Epithelial cell of esophagus (primary cell): ENCODE data around the gene IKBKG.
A peak's percentile ranks its signal among the peaks of the same experiment; 100 is the strongest.

ENCODE experiments used
- DNase-seq: peaks from one replicate; pipeline ENCODE4 v3.0.0; 2010; ENCODE audit warnings: low read depth
- H3K4me3 ChIP-seq: 2 replicates; pipeline ENCODE4 v1.5.1; 2011; ENCODE audit warnings: mild to moderate bottlenecking, low read length, control low read depth
- CTCF ChIP-seq: IDR thresholded peaks from 2 replicates; pipeline ENCODE4 v1.5.1; 2011; ENCODE audit warnings: low read depth, mild to moderate bottlenecking, low read length, control low read depth, inconsistent platforms; ENCODE audit not compliant: insufficient read depth; ENCODE audit errors: missing control alignments

The IKBKG gene

GRCh38 chrX:154526901-154527675, 20.3 kb upstream of the IKBKG start:
- H3K4me3 ChIP-seq: peak overlapping the region; percentile 23
- TF ChIP-seq CTCF: peak; percentile 56
- DNase-seq: peak; percentile 77

GRCh38 chrX:154529206-154529612, 18.2 kb upstream of the IKBKG start:
- H3K4me3 ChIP-seq: no peak overlapping the region
- no peak for DNase-seq
- TF ChIP-seq CTCF: no peak

GRCh38 chrX:154530286-154530685, 17.1 kb upstream of the IKBKG start:
- no peak for DNase-seq
- no peak for TF ChIP-seq CTCF
- no peak overlapping the region for H3K4me3 ChIP-seq

GRCh38 chrX:154531626-154532025, 15.8 kb upstream of the IKBKG start:
- no peak for DNase-seq
- H3K4me3 ChIP-seq: no peak overlapping the region
- no peak for TF ChIP-seq CTCF

GRCh38 chrX:154532690-154533089, 14.7 kb upstream of the IKBKG start:
- no peak overlapping the region for H3K4me3 ChIP-seq
- no peak for TF ChIP-seq CTCF
- DNase-seq: no peak

GRCh38 chrX:154534526-154535322, 12.7 kb upstream of the IKBKG start:
- peak; percentile 83 for TF ChIP-seq CTCF
- peak; percentile 73 for DNase-seq
- H3K4me3 ChIP-seq: no peak overlapping the region
